Measurements from ENCODE around the gene PFKFB3. TPM values are rescaled to one million over a fixed set of nuclear protein-coding genes. Genes with fewer than 3 reads are reported as not detected.
A peak's percentile ranks its signal among the peaks of the same experiment; 100 is the strongest.

PFKFB3 gene
- total and polyA plus RNA-seq, 2 of the 13 experiments (the other 11 are each of a cell fraction or from before 2014, with no cell fraction given): 1.2 to 13.3 TPM

DNA sequence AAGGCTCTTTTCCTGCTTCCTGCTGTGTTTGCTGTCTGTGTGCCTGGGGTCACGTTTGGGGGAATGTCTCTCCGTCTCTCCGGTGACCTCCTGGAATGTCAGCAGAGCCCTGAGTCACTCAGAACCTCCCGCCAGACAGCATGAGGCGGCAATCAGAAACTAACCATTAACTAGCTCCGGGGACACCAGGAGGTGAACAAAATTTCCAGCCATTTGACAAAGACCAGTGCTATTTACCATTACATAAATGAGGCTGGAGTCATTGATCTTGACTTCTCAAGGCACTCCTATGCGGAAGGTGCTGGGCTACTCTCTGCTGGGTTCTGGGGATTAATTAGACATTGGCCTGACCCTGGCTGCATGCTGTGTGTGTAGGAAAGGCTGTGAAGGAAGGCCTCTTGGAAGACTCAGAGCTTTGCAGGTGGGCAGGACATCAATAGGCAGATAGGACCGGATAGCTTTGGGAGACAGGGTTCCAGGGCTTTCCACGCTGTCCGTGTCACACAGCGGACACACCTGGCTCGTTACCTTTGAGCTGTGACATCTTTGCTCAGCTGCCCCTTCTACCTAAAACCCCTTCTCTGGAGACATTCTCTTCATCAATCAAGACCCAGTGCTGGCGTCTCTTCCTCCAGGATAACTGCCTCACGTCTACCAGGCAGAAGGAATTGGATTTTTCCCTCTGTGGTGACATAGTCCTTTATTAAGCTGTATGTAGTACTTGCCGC lies 77.0 kb downstream of the PFKFB3 start (continued):
- TF ChIP-seq ZNF788 (CRISPR knock-in tag; IDR thresholded peaks at IDR 0.05; ENCODE audit: borderline replicate concordance): peak; percentile 51; the same call in 1 of the 2 replicates
- no peak for TF ChIP-seq SATB2 (CRISPR knock-in tag; IDR thresholded peaks at IDR 0.05)
- no peak for TF ChIP-seq PHF20 (CRISPR knock-in tag; IDR thresholded peaks at IDR 0.05)
- TF ChIP-seq ZNF782 (CRISPR knock-in tag; IDR thresholded peaks at IDR 0.05; ENCODE audit: borderline replicate concordance): no peak
- no peak for TF ChIP-seq ZNF143 (CRISPR knock-in tag; IDR thresholded peaks at IDR 0.05)
- TF ChIP-seq ASH2L (IDR thresholded peaks at IDR 0.05; ENCODE audit: insufficient read length, low read depth, low read length): no peak
- peak; percentile 88 for TF ChIP-seq MEIS2 (CRISPR knock-in tag; IDR thresholded peaks at IDR 0.05)
- peak; percentile 63 for TF ChIP-seq POGZ (CRISPR knock-in tag; IDR thresholded peaks at IDR 0.05)
- peak; percentile 74 for TF ChIP-seq IRF2 (CRISPR knock-in tag; IDR thresholded peaks at IDR 0.05)
- TF ChIP-seq ZNF720 (CRISPR knock-in tag; IDR thresholded peaks at IDR 0.05): no peak
- TF ChIP-seq SP5 (CRISPR knock-in tag; IDR thresholded peaks at IDR 0.05; ENCODE audit: borderline replicate concordance, low read depth): peak; percentile 72
- no peak for TF ChIP-seq GPN1 (CRISPR knock-in tag; IDR thresholded peaks at IDR 0.05; ENCODE audit: borderline replicate concordance)
- TF ChIP-seq ZFYVE20 (CRISPR knock-in tag; IDR thresholded peaks at IDR 0.05; ENCODE audit: borderline replicate concordance, low read depth): no peak
- TF ChIP-seq ATF1 (CRISPR knock-in tag; IDR thresholded peaks at IDR 0.05): peak; percentile 59; the same call in 1 of the 2 replicates
- TF ChIP-seq ELF4 (CRISPR knock-in tag; IDR thresholded peaks at IDR 0.05; ENCODE audit: borderline replicate concordance): no peak
- peak; percentile 71; the same call in 1 of the 2 replicates for TF ChIP-seq ZNF430 (CRISPR knock-in tag; IDR thresholded peaks at IDR 0.05)
- peak; percentile 41 to 43; a peak in 3 of 4 replicates for TF ChIP-seq MAFK (conservative IDR thresholded peaks at IDR 0.05 in 1 of 2, IDR thresholded peaks at IDR 0.05 in 1 of 2; ENCODE audit: low read length in 2 of 2)
- TF ChIP-seq ZNF224 (CRISPR knock-in tag; IDR thresholded peaks at IDR 0.05): no peak
- no peak for TF ChIP-seq ZNF354B (CRISPR knock-in tag; IDR thresholded peaks at IDR 0.05)
- no peak for TF ChIP-seq KDM5A (IDR thresholded peaks at IDR 0.05; ENCODE audit: borderline replicate concordance, low read length)
- peak; percentile 55 for TF ChIP-seq ZNF205 (CRISPR knock-in tag; IDR thresholded peaks at IDR 0.05)
- TF ChIP-seq, protein P1, sequence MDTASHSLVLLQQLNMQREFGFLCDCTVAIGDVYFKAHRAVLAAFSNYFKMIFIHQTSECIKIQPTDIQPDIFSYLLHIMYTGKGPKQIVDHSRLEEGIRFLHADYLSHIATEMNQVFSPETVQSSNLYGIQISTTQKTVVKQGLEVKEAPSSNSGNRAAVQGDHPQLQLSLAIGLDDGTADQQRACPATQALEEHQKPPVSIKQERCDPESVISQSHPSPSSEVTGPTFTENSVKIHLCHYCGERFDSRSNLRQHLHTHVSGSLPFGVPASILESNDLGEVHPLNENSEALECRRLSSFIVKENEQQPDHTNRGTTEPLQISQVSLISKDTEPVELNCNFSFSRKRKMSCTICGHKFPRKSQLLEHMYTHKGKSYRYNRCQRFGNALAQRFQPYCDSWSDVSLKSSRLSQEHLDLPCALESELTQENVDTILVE (CRISPR knock-in tag; IDR thresholded peaks at IDR 0.05): 0 out of 2 replicates have a peak, but pooled peaks have one; percentile 31
- TF ChIP-seq NFKBIZ (CRISPR knock-in tag; IDR thresholded peaks at IDR 0.05): peak; percentile 44; the same call in 1 of the 2 replicates
- no peak for TF ChIP-seq CENPX (CRISPR knock-in tag; IDR thresholded peaks at IDR 0.05)
- TF ChIP-seq ZEB1 (IDR thresholded peaks at IDR 0.05; ENCODE audit: insufficient replicate concordance, low read depth): no peak
- TF ChIP-seq, protein P2, sequence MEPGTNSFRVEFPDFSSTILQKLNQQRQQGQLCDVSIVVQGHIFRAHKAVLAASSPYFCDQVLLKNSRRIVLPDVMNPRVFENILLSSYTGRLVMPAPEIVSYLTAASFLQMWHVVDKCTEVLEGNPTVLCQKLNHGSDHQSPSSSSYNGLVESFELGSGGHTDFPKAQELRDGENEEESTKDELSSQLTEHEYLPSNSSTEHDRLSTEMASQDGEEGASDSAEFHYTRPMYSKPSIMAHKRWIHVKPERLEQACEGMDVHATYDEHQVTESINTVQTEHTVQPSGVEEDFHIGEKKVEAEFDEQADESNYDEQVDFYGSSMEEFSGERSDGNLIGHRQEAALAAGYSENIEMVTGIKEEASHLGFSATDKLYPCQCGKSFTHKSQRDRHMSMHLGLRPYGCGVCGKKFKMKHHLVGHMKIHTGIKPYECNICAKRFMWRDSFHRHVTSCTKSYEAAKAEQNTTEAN (CRISPR knock-in tag; conservative IDR thresholded peaks at IDR 0.05): no peak; the same call in 1 of the 2 replicates
- TF ChIP-seq, protein P3, sequence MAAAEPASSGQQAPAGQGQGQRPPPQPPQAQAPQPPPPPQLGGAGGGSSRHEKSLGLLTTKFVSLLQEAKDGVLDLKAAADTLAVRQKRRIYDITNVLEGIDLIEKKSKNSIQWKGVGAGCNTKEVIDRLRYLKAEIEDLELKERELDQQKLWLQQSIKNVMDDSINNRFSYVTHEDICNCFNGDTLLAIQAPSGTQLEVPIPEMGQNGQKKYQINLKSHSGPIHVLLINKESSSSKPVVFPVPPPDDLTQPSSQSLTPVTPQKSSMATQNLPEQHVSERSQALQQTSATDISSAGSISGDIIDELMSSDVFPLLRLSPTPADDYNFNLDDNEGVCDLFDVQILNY (CRISPR knock-in tag; conservative IDR thresholded peaks at IDR 0.05): no peak
- no peak for TF ChIP-seq MYNN (CRISPR knock-in tag; IDR thresholded peaks at IDR 0.05; ENCODE audit: low read depth)
- TF ChIP-seq YEATS2 (CRISPR knock-in tag; IDR thresholded peaks at IDR 0.05; ENCODE audit: borderline replicate concordance): peak; percentile 69; the same call in 1 of the 2 replicates
- no peak for TF ChIP-seq NFYB (CRISPR knock-in tag; IDR thresholded peaks at IDR 0.05)
